GM21737 (cell line): Measurements from ENCODE around the gene FDXACB1.

Experiments used
- ATAC-seq: cut with Tn5 transposase; IDR thresholded peaks from one replicate; pipeline ENCODE4 v1.9.1; 2021; ENCODE audit warnings: mild to moderate bottlenecking, moderate library complexity; ENCODE audit not compliant: unreplicated experiment

FDXACB1 gene

GRCh38 chr11:111878849-111879636 lies at the start of gene FDXACB1, which contains the start of gene CFAP68:
Gene FDXACB1 (minus strand): TSS chr11:111879165. CDS start chr11:111879132, 33 bp downstream.
Gene CFAP68 (plus strand): TSS chr11:111879541. CDS start chr11:111879561, 20 bp downstream.
- ATAC-seq, result peak; percentile 88

- ATAC-seq, result peak; percentile 90
These were observed 47.8 kb upstream of the FDXACB1 start for GRCh38 chr11:111926505-111927391.

- no peak for ATAC-seq
These were observed 47.0 kb upstream of the FDXACB1 start for GRCh38 chr11:111925953-111926352.

- ATAC-seq, result no peak
These were observed 45.0 kb upstream of the FDXACB1 start for GRCh38 chr11:111923951-111924350.

GRCh38 chr11:111923351-111923788 lies 44.4 kb upstream of the FDXACB1 start:
- no peak for ATAC-seq

GRCh38 chr11:111922803-111923202 lies 43.8 kb upstream of the FDXACB1 start:
- no peak for ATAC-seq

- no peak for ATAC-seq
These were observed 42.7 kb upstream of the FDXACB1 start for GRCh38 chr11:111921541-111922230.

GRCh38 chr11:111920908-111921307 lies 41.9 kb upstream of the FDXACB1 start:
- ATAC-seq, result no peak

GRCh38 chr11:111918390-111919256 lies 39.7 kb upstream of the FDXACB1 start, which contains the start of gene C11orf52:
Gene C11orf52 (plus strand): TSS chr11:111918913. CDS start chr11:111918973, 60 bp downstream.
- no peak for ATAC-seq

GRCh38 chr11:111917788-111918187 lies 38.8 kb upstream of the FDXACB1 start:
- ATAC-seq, result no peak

GRCh38 chr11:111917312-111917711 lies 38.3 kb upstream of the FDXACB1 start:
- ATAC-seq, result no peak

- ATAC-seq, result no peak
These were observed 37.8 kb upstream of the FDXACB1 start for GRCh38 chr11:111916768-111917167.

GRCh38 chr11:111913997-111914396 lies 35.0 kb upstream of the FDXACB1 start:
- ATAC-seq, result no peak

- ATAC-seq, result no peak
These were observed 34.3 kb upstream of the FDXACB1 start for GRCh38 chr11:111913031-111913861.

- ATAC-seq, result no peak
These were observed 33.6 kb upstream of the FDXACB1 start, which contains the start of gene HSPB2 for GRCh38 chr11:111912535-111912934. Gene HSPB2 (plus strand): TSS chr11:111912734. CDS start chr11:111912830, 96 bp downstream.

GRCh38 chr11:111911563-111912401 lies 32.8 kb upstream of the FDXACB1 start, which contains the start of gene CRYAB:
Gene CRYAB (minus strand): TSS chr11:111911770. CDS start chr11:111911724, 46 bp downstream.
- ATAC-seq, result no peak

GRCh38 chr11:111910676-111911562 lies 32.0 kb upstream of the FDXACB1 start:
- no peak for ATAC-seq
